GM10266 (cell line): Measurements from ENCODE around the gene IGLON5.
A peak's percentile ranks its signal among the peaks of the same experiment; 100 is the strongest.

ENCODE experiments used
- DNase-seq: peaks from one replicate; pipeline ENCODE4 v3.0.0; 2012; ENCODE audit errors: extremely low spot score
- CTCF ChIP-seq: IDR thresholded peaks from 2 replicates; pipeline ENCODE4 v1.5.1; 2012; ENCODE audit warnings: mild to moderate bottlenecking, low read depth; ENCODE audit not compliant: control insufficient read depth, insufficient read depth; ENCODE audit errors: missing control alignments

IGLON5 gene

GRCh38 chr19:51339687-51340656 lies 28.5 kb downstream of the IGLON5 start:
- DNase-seq: peak; percentile 100
- TF ChIP-seq CTCF: peak; percentile 57

GRCh38 chr19:51341066-51341465 lies 29.6 kb downstream of the IGLON5 start:
- DNase-seq: no peak
- no peak for TF ChIP-seq CTCF

- no peak for DNase-seq
- no peak for TF ChIP-seq CTCF
Observed at GRCh38 chr19:51341976-51342580, 30.6 kb downstream of the IGLON5 start, which contains the start of gene VSIG10L. Gene VSIG10L, minus strand, starts transcription at chr19:51342139. Its CDS starts 15 bp downstream, at chr19:51342124.

- no peak for TF ChIP-seq CTCF
- no peak for DNase-seq
Observed at GRCh38 chr19:51342631-51343569, 31.5 kb downstream of the IGLON5 start.

GRCh38 chr19:51345076-51345620 lies 33.7 kb downstream of the IGLON5 start:
- DNase-seq: no peak
- no peak for TF ChIP-seq CTCF

GRCh38 chr19:51346742-51347141 lies 35.3 kb downstream of the IGLON5 start:
- no peak for DNase-seq
- no peak for TF ChIP-seq CTCF
